A549 treated with AZD2906 at 1 μM for 4 hours (cell line): ENCODE results near the gene RRN3. TPM values are rescaled to one million over a fixed set of nuclear protein-coding genes. Genes with fewer than 3 reads are reported as not detected.

Experiments
- total RNA-seq: library from RNA; stranded (reverse); fragments of 200-300 nt; extraction: Qiagen RNA extraction; gene quantifications from 5 replicates; pipeline ENCODE4 v1.2.3, GENCODE V29; 2022

Gene RRN3
- 34.5 to 42.5 TPM (median 37.3 TPM) in 5 replicates for total RNA-seq

DNA sequence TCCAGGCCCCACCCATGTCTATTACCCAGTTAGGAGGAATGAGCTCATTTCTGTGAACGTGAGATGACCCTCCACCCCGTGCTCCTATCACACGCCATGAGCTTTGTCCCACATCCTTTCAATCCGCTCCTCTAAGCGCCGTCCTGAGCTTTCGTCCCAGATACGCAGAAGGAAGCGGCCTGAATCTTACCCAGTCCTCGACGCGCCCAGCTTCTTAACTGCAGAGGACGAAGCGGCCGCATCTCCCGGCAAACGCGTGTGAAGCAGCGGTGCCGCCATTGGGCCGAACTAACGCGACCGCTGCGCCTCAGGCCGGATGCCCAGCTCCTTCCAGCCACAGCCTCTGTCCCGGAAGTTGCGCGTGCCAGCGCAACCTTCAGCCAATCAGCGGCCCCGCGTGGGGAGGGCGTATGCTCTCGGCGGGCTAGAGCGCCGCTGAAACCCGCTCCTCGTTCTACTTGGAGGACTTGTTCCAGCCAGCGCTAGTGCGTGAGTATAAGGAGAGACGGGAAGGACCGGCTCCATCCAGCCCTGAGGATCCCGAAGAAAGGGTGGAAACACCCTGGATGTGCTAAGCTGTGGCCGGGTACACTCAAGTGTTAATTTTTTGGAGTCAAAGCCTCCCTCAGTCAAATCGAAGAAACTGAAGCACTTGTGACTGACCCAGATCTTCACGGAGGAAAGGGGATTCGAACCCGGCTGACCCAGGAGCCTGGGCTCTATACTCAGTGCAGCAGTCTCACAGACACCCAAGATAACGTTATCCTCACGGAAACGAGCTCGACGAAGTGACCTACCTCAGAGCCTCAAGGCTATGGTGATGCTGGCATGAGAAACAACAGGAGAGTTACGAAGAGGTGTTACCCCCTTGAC is at the start of gene RRN3:
TSS of gene RRN3 (minus strand) at position 318 of the 873 bp plus-strand sequence. CDS start at position 279, 39 bp downstream.

Other genes with a start within 250 kb of the RRN3 start
- 30.8 to 48.5 TPM (median 43.2 TPM) in 5 replicates for gene NPIPA1, start 156.8 kb downstream of the RRN3 start, total RNA-seq
- gene PDXDC1, start 119.2 kb downstream of the RRN3 start, total RNA-seq = 60.4 to 68.5 TPM (median 66.2 TPM) in 5 replicates
- 45.5 to 51.8 TPM (median 47.3 TPM) in 5 replicates for gene NTAN1, start 38.2 kb downstream of the RRN3 start, total RNA-seq